Activated gamma-delta T cell treated with Interleukin-2 at 50 U/mL for 16 hours (primary cell): Measurements from ENCODE around the gene DMAP1.

Experiments
- DNase-seq: peaks from one replicate; pipeline ENCODE4 v3.0.0-alpha.2; 2020

DMAP1 gene

DNA sequence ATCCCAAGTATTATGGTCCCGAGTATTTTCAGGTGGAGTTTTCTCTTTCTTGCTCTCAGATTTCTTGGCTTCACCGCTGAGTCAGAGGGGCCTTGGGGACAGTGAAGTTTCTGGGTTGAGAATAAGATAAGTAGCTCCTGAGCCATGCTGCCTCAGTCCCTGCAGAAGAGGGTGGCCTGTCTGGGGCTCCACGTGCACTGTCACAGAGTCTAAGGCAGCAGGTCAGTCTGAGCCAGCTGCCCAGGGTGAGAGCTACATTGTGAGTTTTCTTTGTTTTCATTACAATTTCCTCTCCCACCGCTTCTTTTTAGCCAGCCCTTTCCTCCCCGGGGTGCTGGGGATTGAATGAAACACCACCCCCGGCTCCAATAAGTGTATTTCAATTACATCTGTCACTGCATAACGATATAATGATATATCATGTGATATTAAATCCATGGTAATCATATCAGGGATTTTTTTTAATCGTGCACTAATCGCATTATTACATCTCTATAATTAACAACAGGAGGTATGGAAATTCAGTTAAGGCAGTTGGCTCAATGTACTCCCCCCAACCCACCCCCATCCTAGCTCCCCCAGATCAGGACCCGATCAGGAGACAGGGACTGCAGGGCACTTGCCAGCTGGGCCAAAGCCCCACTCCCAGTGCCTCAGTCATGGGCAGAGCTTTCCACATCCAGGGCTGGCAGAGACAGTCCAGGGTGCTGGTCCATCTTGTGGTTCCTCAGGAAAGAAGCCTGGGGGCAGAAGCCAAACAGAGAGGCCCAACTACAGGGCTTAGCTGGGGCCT is 43.7 kb downstream of the DMAP1 start:
- no peak for DNase-seq

DNA sequence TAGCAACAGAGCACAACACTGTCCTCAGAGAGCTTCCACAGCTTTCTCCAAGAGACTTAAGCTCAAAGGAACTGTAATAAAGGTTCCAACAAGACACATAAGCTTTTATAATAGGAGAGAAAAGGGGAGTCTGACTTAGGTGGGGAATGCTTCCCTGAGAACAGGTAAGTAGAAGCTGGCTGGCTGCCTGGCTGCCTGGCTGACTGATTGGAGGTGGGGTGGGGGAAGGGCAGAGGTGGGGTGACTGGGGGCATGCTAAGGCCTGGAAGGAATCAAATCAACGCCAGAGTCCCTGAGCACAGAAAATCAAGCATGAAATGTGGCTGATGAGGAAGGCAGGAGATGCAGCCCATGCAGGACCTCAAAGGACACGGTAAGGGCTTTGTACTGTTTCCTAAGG is 45.8 kb downstream of the DMAP1 start:
- DNase-seq: no peak

DNA sequence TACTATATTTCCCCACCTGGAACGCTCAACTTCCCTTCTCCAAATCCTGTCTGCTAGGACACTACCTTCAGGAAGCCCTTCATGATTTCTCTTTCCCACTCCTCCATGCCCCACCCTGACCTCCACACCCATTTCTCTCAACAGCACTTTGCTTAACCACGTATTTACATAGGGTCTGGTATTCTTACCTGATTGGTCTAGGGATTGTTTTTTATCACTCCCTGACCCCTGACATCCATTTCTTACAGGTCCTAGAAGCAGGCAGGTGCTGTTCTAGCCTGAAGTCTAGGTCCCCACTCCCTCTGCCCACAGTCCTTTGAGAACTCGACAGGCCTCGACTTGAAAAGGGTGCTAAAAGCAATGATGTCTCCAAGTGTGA is 47.5 kb downstream of the DMAP1 start:
- no peak for DNase-seq

DNA sequence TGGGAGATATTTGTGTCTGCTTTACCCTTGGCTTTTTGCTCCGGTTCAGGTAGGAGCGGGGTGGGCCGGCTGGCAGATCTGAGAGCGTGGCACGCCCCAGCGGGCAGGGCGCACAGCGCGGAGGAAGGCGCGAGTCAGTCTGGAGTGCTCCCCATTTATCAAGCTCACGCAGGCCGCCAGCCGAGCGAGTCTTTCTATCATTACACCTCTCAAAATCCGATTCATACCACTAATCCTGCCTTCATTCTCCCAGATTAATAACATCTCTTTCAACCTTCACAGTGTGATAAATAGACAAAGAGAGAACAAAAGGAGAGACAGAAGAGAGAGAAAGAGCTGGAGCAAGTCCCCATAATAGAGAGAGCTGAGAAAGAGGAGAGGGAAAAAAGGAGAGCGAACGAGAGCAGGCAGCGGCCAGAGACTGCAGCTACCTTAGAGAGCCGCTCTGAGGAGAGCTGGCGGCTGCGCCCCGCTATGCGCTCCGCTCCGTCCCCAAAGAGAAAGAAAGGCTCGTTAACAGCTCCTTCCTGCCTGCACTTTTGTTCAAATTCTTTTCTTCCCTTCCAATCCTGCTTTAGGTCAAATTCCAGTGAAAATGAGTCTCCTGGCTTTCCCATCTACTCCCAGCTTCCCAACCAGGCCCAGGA is 48.0 kb downstream of the DMAP1 start:
- no peak for DNase-seq

DNA sequence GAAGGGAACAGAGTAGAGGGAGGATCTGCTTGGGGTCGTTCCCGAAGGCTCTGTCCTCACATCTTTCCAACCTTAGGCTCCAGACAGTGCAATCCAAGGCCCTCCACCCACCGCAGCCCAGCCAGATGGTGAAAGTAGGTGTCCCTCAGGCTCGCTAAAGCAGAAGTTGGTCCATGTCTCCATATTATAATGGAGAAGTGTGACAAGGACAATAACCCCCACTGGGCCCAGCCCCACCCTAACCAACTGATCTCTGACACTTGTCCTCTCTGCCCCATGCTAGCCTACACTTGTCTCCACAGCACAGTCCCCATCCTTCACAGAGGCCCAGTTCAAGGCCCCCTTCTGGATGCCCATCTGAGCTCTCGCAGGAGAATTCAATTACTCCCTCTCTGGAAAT is 48.7 kb downstream of the DMAP1 start:
- DNase-seq: no peak

DNA sequence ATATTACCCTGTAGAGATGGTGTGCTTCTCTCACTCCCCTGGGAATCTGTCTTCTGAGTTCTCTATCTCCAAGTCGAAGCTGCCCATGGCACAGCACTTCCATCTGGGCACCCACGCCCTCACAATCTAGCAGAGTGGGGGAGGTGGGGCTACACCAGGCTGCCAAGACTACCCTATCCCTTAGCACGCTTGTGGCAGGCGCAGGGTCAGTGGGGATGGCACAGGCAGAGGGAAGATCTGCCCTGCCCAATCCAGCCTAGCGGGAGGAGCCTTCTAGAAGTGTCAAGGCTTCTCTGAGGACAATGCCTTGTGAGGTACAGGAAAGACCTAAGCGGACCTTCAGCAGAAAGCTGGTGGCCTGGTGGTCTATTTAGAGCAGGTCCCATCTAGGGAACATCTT is 49.1 kb downstream of the DMAP1 start:
- no peak for DNase-seq

DNA sequence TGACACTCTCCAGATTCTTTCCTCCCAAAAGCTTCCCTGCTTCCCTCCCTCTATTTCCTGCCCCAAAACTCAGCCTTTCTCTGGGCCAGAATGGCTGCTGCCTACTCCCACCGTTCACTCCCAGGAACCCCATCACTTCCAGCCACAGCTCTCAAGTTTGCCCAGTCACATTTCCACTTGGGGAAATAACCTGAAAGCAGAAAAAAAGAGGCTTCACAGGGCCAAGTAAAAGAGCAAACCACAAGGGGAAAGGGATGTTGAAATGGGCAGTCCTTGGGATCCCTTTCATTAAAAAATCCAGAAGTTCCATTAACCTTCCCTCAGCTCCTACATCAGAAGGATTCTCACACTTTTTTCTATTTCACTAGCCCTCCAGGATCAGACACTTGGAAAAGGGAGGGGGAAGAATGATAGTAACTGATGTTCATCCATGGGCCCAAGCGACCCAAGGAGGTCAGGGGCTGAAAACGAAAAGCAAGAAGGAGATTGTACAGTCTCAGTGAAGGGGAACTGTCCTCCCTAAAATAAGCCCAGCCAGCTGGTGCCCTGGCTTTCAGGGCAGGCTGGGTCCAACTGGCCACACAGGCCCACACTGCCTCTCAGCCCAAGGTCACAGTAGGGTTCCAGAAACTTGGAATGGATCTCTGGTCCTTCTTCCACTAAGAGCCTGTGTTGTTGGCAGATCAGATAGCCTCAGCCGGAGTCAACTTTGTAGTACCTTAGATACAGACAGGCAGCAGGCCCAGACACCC is 49.7 kb downstream of the DMAP1 start:
- DNase-seq: no peak

DNA sequence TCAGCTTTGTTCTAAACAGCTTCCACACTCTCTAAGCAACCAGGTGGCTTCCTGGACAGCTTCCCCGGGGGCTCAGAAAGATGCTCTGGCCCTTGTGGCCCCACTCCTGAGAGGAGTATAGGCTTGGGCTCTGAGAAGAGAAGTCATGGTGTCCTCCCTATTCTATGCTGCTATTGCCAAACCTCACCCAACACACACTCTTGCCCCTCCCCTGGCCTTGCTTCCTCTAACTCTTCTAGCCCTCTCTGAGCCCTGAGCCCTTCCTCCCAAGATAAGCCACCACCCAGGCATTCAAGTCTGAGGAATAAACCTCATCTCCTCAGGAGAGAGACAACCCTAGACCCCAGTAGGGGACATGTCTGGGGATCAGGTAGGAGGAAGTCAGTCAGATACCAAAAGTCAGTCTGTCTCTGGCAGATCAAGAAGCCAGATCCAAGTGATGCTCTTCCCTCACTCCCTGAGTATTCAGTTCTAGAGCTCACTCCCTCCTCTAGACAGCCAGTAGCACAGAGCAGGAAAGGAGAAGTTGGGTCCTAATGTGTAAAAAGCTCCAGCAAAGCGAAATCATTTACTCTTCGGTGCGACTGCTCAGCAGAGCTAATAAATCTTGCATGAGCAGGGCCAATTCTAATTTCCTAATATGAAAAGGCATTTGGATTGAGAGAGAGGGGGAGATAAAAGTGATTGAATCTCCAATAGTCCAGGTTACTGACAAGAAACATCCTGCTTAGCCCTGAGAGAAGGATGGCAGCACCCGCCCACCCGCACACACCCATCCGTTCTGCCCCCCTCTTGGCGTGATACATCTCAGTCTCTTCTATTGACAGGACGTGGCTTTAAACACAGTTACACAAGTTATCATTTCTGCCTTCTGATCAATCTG is 50.5 kb downstream of the DMAP1 start:
- no peak for DNase-seq

DNA sequence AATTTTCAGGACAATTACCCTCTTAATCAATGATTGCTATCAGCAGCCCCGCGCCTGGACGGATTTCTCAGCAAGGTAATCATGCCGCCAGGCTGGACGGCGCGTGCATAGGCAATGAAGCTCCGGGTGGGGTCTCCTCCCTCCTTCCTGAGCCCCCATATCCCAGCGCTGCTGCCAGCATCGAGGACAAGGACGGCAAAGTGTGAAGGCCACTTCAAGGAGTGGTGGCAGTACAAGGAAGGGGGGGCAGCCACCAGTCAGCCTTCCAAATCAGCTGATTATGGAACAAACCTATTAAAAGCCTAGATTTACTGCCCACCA is 51.1 kb downstream of the DMAP1 start:
- no peak for DNase-seq

DNA sequence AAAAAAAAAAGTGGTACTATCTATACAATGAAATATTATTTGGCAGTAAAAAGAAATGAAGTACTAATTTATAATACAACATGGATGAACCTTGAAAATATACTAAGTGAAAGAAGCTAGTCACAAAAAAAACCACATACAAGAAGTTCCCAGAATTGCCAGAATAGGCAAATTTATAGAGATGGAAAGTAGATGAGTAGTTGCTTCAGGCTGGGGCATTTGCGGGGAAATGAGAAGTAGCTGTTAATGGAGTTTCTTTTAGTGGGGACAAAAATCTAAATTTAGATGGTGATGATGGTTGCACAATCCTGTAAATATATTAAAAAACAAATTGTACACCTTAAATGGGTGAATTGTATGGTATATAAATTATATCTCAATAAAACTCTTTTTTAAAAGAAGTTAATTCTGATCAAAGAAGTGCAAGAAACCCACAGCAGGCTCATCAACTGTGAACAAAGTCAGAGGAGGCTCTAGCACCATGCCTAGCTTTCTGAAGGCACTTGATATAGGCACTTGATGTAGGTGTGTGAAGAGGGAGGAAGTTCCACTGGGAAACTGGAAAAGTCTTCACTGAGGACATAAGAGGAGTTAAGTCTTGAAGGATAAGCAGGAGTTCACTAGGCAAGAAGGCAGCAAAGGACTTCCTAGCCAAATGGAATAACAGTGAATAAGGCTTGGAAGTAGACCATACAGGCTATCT is 52.5 kb downstream of the DMAP1 start:
- no peak for DNase-seq

DNA sequence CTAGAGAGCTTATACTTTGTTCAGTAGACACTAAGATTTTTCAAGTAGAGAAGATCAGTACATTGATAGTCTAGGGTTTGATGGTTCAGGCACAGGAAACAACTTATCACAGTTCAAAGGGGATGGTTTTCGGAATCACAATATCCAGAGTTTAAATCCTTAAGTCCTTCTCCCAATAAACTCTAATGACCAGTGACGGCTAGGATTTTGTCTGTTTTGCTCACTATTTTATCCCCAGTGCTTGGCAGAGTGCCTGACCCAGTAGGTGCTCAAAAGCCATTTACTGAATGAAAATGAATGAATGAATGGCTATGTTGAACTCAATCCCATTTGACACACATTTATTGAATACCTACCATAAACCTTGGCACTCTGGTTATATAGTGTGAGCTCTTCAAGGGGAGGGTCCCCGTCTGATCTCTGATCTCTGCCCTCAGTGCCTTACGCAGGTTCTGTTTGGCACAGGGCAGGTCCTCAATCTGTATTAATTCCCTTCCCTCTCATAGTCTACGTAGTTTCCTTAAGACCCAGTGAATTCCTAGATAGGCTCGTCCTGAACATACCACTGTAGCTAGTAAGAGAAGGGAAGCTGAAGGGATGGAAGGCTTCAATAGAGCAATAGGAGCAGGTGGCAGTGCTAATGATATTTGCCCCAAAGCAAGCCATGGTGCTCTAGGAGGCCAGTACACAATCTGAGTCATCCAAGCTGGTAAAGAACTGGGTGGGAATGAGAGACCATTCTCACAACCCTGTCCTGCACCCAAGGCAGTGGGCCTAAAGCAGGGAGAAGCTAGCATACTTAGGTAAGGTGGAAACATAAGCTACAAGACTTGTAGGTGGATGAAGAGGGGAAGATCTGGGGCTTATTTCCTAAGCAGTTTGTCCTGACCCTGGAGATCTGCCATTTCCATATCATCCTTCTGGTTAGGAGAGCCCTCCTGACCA is 53.4 kb downstream of the DMAP1 start:
- DNase-seq: no peak

DNA sequence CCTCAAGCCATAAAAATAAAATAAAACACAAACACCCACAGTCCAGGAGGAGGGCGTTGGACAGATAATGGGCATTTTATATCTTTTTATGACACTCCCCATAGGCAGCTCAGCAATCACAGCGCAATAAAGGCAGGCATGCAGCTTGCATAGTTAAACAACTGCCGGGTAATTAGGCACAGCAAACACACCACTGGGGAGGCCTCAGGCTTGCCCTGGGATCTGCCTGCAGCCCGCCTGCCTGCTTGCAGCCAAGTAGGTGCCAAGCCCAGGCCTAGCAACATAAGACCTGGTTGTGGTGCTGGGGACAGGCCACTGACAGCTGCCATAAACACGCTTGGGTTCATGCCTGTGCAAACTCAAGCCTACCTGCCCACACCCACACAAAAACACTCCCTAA is 54.2 kb downstream of the DMAP1 start:
- no peak for DNase-seq

DNA sequence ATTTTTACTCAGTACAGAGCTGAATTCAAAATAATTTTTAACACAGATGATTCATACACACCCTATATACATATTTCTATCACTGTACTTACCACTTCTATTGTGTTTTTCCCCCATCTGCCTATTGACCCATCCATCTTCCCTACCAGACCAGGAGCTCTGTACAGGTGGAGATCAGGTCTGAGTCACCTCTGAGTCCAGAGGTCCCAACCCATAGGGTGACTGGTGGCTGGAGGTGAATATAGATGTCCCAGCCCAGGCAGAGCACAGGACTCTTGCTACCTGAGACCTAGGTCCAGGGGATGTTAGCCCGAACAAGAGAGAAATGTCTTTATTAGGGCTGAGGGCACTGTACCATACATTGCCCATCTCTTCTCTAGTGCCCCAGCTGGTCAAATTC is 54.8 kb downstream of the DMAP1 start:
- no peak for DNase-seq
